H9 (cell line): ENCODE results near the gene ZBBX. TPM values are rescaled to one million over a fixed set of nuclear protein-coding genes. Genes with fewer than 3 reads are reported as not detected.

Experiments used
- DNase-seq: peaks from one replicate; pipeline ENCODE4 v3.0.0-alpha.2; 2017
- H2AFZ ChIP-seq: one replicate; pipeline ENCODE4 v1.6.1; 2013; ENCODE audit warnings: mild to moderate bottlenecking, low read length, control low read depth, moderate library complexity
- H2AK5ac ChIP-seq: 2 replicates; pipeline ENCODE4 v1.6.1; 2013; ENCODE audit warnings: low read length, control low read depth, mixed read lengths; ENCODE audit not compliant: insufficient read length
- H2BK120ac ChIP-seq: one replicate; pipeline ENCODE4 v1.6.1; 2013; ENCODE audit warnings: low read depth, mild to moderate bottlenecking, low read length, control low read depth, inconsistent platforms; ENCODE audit not compliant: poor library complexity, severe bottlenecking
- H2BK12ac ChIP-seq: 2 replicates; pipeline ENCODE4 v1.6.1; 2013; ENCODE audit warnings: low read length, control low read depth, mixed read lengths, low read depth; ENCODE audit not compliant: insufficient read length
- H2BK15ac ChIP-seq: 2 replicates; pipeline ENCODE4 v1.6.1; 2013; ENCODE audit warnings: low read depth, low read length, control low read depth
- H2BK20ac ChIP-seq: one replicate; pipeline ENCODE4 v1.6.1; 2013; ENCODE audit warnings: low read depth, mild to moderate bottlenecking, low read length, control low read depth, inconsistent platforms; ENCODE audit not compliant: poor library complexity, severe bottlenecking
- H2BK5ac ChIP-seq: 2 replicates; pipeline ENCODE4 v1.6.1; 2013; ENCODE audit warnings: low read length, control low read depth, mixed read lengths; ENCODE audit not compliant: insufficient read length
- H3K14ac ChIP-seq: 2 replicates; pipeline ENCODE4 v1.6.1; 2013; ENCODE audit warnings: low read length, control low read depth; ENCODE audit not compliant: insufficient read depth
- H3K18ac ChIP-seq: 2 replicates; pipeline ENCODE4 v1.6.1; 2013; ENCODE audit warnings: low read depth, mild to moderate bottlenecking, mixed read lengths, low read length, control low read depth; ENCODE audit not compliant: insufficient read length
- H3K23ac ChIP-seq: 2 replicates; pipeline ENCODE4 v1.6.1; 2013; ENCODE audit warnings: low read length, control low read depth, mixed read lengths, low read depth; ENCODE audit not compliant: insufficient read length
- H3K23me2 ChIP-seq: 2 replicates; pipeline ENCODE4 v1.6.1; 2013; ENCODE audit warnings: low read depth, mild to moderate bottlenecking, mixed read lengths, low read length, control low read depth; ENCODE audit not compliant: insufficient read length, poor library complexity, severe bottlenecking
- H3K27ac ChIP-seq: 2 replicates; pipeline ENCODE4 v1.5.1; 2013; ENCODE audit warnings: low read length, control low read depth, mixed read lengths, low read depth; ENCODE audit not compliant: insufficient read length
- H3K27me3 ChIP-seq: 2 replicates; pipeline ENCODE4 v1.6.1; 2013; ENCODE audit warnings: low read length, control low read depth, inconsistent platforms; ENCODE audit not compliant: insufficient read depth
- H3K4ac ChIP-seq: 2 replicates; pipeline ENCODE4 v1.6.1; 2013; ENCODE audit warnings: low read depth, mild to moderate bottlenecking, control low read depth, inconsistent platforms, low read length, moderate library complexity
- H3K4me1 ChIP-seq: 2 replicates; pipeline ENCODE4 v1.6.1; 2013; ENCODE audit warnings: low read length, control low read depth, inconsistent platforms; ENCODE audit not compliant: insufficient read depth
- H3K4me2 ChIP-seq: 2 replicates; pipeline ENCODE4 v1.6.1; 2013; ENCODE audit warnings: low read length, control low read depth, mixed read lengths; ENCODE audit not compliant: insufficient read length, insufficient read depth
- H3K56ac ChIP-seq: 2 replicates; pipeline ENCODE4 v1.6.1; 2013; ENCODE audit warnings: low read depth, mild to moderate bottlenecking, mixed read lengths, low read length, control low read depth; ENCODE audit not compliant: insufficient read length
- H3K79me1 ChIP-seq: 2 replicates; pipeline ENCODE4 v1.6.1; 2013; ENCODE audit warnings: low read depth, mild to moderate bottlenecking, moderate library complexity, low read length, control low read depth, inconsistent platforms; ENCODE audit not compliant: insufficient read depth, poor library complexity, severe bottlenecking
- H3K79me2 ChIP-seq: 2 replicates; pipeline ENCODE4 v1.6.1; 2013; ENCODE audit warnings: low read length, control low read depth, inconsistent platforms; ENCODE audit not compliant: insufficient read depth
- H3K9ac ChIP-seq: 2 replicates; pipeline ENCODE4 v1.6.1; 2013; ENCODE audit warnings: low read length, control low read depth, mixed read lengths; ENCODE audit not compliant: insufficient read length; ENCODE audit errors: extremely low read depth
- H3K9me3 ChIP-seq: one replicate; pipeline ENCODE4 v1.6.1; 2013; ENCODE audit warnings: low read depth, low read length, inconsistent platforms; ENCODE audit not compliant: control insufficient read depth
- H3T11ph ChIP-seq: one replicate; pipeline ENCODE4 v1.6.1; 2013; ENCODE audit warnings: mild to moderate bottlenecking, low read length, control low read depth, inconsistent platforms
- H4K20me1 ChIP-seq: one replicate; pipeline ENCODE4 v1.6.1; 2013; ENCODE audit not compliant: control insufficient read depth, insufficient read length, insufficient read depth
- H4K5ac ChIP-seq: 2 replicates; pipeline ENCODE4 v1.6.1; 2013; ENCODE audit warnings: low read depth, mild to moderate bottlenecking, mixed read lengths, low read length, control low read depth; ENCODE audit not compliant: insufficient read length
- H4K8ac ChIP-seq: replicated peaks from 2 replicates; pipeline ENCODE4 v1.6.1; 2013; ENCODE audit warnings: low read length, control low read depth, mixed read lengths, low read depth; ENCODE audit not compliant: insufficient read length
- H4K91ac ChIP-seq: 2 replicates; pipeline ENCODE4 v1.6.1; 2013; ENCODE audit warnings: low read depth, mild to moderate bottlenecking, moderate library complexity, mixed read lengths, low read length, control low read depth; ENCODE audit not compliant: insufficient read length
- H3K27ac Mint-ChIP-seq, 3 experiments: 2 replicates in 2 of 3; 3 replicates in 1 of 3; pipeline ENCODE4 v1.8.0; 2020 to 2021; ENCODE audit warnings: mixed read lengths in 3 of 3, mild to moderate bottlenecking in 1 of 3, moderate library complexity in 1 of 3
- H3K27me3 Mint-ChIP-seq: 2 replicates; pipeline ENCODE4 v1.8.0; 2021; ENCODE audit warnings: low read depth, mild to moderate bottlenecking, moderate library complexity, mixed read lengths
- H3K36me3 Mint-ChIP-seq, 3 experiments: 2 replicates in 2 of 3; 3 replicates in 1 of 3; pipeline ENCODE4 v1.8.0; 2020 to 2021; ENCODE audit warnings: low read depth in 3 of 3, mixed read lengths in 3 of 3; ENCODE audit not compliant: insufficient read depth in 1 of 3
- H3K4me1 Mint-ChIP-seq, 2 experiments: 2 replicates each; pipeline ENCODE4 v1.8.0; 2020; ENCODE audit warnings: mixed read lengths in 2 of 2
- H3K4me3 Mint-ChIP-seq, 2 experiments: 2 replicates in 1 of 2; 3 replicates in 1 of 2; pipeline ENCODE4 v1.8.0; 2020 to 2021; ENCODE audit warnings: mild to moderate bottlenecking in 2 of 2, mixed read lengths in 2 of 2, moderate library complexity in 1 of 2
- H3K9me3 Mint-ChIP-seq, 2 experiments: 2 replicates in 1 of 2; 3 replicates in 1 of 2; pipeline ENCODE4 v1.8.0; 2020; ENCODE audit warnings: mild to moderate bottlenecking in 2 of 2, mixed read lengths in 2 of 2, moderate library complexity in 1 of 2
- CTCF ChIP-seq: fragments of 200-600 bp; sonication (generic); conservative IDR thresholded peaks from 3 replicates; pipeline ENCODE4 v1.8.0; 2021; ENCODE audit warnings: antibody characterized with exemption, mild to moderate bottlenecking
- WGBS: extraction: QIAGEN DNeasy Blood & Tissue Kit; methylation state at CpG from one replicate; pipeline ENCODE4 v1.1.7; 2013; ENCODE audit warnings: missing lambda C conversion rate, low lambda C conversion rate, mixed read lengths; ENCODE audit not compliant: insufficient read length; ENCODE audit errors: extremely low coverage; 5-methylcytosine and 5-hydroxymethylcytosine counted together
- total RNA-seq: library from RNA; stranded (reverse); gene quantifications from 2 replicates; pipeline ENCODE4 v1.2.1, GENCODE V29; 2021

Gene ZBBX
- total RNA-seq, 1 experiment from 2014 or later: 2.4 TPM

GRCh38 chr3:167251678-167252077 is 128.4 kb downstream of the ZBBX start:
- TF ChIP-seq CTCF: no peak
- Histone ChIP-seq H2BK15ac (no peak overlapping the region), H3K79me2 (no peaks in the 10 kb centered on the region), H2BK20ac (no peak overlapping the region), H3K9me3 (no peaks in the 10 kb centered on the region), H3K79me1 (no peaks in the 10 kb centered on the region), H3K27me3 (no peaks in the 10 kb centered on the region), H3K27ac (no peak overlapping the region), H3K56ac (no peak overlapping the region), H3K23me2 (no peaks in the 10 kb centered on the region), H3K4me1 (no peaks in the 10 kb centered on the region), H3K14ac (no peak overlapping the region), H2BK12ac (no peak overlapping the region), H3K23ac (no peak overlapping the region), H3T11ph (no peak overlapping the region), H2AFZ (no peak overlapping the region), H3K9ac (no peak overlapping the region), H3K4me2 (no peak overlapping the region), H3K4ac (no peak overlapping the region), H2BK120ac (no peak overlapping the region), H2BK5ac (no peak overlapping the region), H4K8ac (no peak overlapping the region), H4K20me1 (no peaks in the 10 kb centered on the region), H4K5ac (no peak overlapping the region), H2AK5ac (no peak overlapping the region), H4K91ac (no peak overlapping the region), H3K18ac (no peak overlapping the region)
- no peaks in the 10 kb centered on the region for H3K27me3 Mint-ChIP-seq
- WGBS: no CpG with 5 or more reads among the region's 3 CpGs
- DNase-seq: no peak
- H3K4me3 Mint-ChIP-seq: no peak overlapping the region
- H3K4me1 Mint-ChIP-seq: no peaks in the 10 kb centered on the region
- H3K9me3 Mint-ChIP-seq: no peaks in the 10 kb centered on the region
- H3K36me3 Mint-ChIP-seq: no peaks in the 10 kb centered on the region
- H3K27ac Mint-ChIP-seq: no peak overlapping the region
